ENCODE data around the gene SLCO3A1. TPM values are rescaled to one million over a fixed set of nuclear protein-coding genes. Genes with fewer than 3 reads are reported as not detected.

Gene SLCO3A1
- total and polyA plus RNA-seq, 10 donors: 7.5 to 79.5 (median 40.7) TPM

DNA sequence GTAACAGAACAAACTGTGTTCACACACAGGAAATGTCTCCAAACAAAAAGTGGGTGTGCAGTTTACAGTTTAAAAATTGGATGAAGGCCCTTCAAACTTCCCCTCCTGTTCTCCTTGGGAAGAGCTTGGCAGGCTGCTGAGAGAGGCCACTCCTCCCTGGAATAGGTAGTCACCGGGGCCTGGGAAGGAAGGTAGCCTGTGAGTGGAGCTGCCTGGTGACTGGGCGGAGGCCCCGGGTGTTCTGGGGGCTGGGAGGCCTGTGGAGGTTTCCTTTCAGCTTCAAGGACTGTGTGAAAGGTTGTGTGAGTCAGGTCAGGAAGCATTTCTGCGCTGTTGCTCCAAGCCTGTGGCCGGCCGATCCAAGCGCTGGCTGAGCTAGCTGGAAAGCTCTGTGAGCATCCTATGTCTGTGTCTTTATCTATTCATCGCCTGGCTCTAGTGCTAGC, 14.1 kb downstream of the SLCO3A1 start:
- Histone ChIP-seq H3K9me3 (no peaks in the 10 kb centered on the region), H3K36me3 (peaks cover 0 to 3% (median 0%) of the 10 kb centered on the region in 6 donors), H3K27ac (peak overlapping the region in 7 of 8 donors; percentile 15 to 76 (median 69)), H3K4me3 (no peak overlapping the region), H3K4me1 (peaks cover 15 to 84% (median 47%) of the 10 kb centered on the region in 6 donors), H3K27me3 (replicated peaks in 1 of 7) (peaks cover 0 to 8% (median 0%) of the 10 kb centered on the region in 7 donors)
- DNase-seq: peak; percentile 83
- intact Hi-C loops (cut with DNase I; ENCODE audit: low total_unique reads): no loop called here
- WGBS, 5 donors: 48 to 69% (median 55%) methylated on average over 8 of the region's 8 CpGs
- TF ChIP-seq POLR2AphosphoS5 (IDR thresholded peaks at IDR 0.05): peak; percentile 52 to 61 (median 59)
- TF ChIP-seq, protein P1, sequence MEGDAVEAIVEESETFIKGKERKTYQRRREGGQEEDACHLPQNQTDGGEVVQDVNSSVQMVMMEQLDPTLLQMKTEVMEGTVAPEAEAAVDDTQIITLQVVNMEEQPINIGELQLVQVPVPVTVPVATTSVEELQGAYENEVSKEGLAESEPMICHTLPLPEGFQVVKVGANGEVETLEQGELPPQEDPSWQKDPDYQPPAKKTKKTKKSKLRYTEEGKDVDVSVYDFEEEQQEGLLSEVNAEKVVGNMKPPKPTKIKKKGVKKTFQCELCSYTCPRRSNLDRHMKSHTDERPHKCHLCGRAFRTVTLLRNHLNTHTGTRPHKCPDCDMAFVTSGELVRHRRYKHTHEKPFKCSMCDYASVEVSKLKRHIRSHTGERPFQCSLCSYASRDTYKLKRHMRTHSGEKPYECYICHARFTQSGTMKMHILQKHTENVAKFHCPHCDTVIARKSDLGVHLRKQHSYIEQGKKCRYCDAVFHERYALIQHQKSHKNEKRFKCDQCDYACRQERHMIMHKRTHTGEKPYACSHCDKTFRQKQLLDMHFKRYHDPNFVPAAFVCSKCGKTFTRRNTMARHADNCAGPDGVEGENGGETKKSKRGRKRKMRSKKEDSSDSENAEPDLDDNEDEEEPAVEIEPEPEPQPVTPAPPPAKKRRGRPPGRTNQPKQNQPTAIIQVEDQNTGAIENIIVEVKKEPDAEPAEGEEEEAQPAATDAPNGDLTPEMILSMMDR (IDR thresholded peaks at IDR 0.05 in 8 of 11, conservative IDR thresholded peaks at IDR 0.05 in 3 of 11): no peak

DNA sequence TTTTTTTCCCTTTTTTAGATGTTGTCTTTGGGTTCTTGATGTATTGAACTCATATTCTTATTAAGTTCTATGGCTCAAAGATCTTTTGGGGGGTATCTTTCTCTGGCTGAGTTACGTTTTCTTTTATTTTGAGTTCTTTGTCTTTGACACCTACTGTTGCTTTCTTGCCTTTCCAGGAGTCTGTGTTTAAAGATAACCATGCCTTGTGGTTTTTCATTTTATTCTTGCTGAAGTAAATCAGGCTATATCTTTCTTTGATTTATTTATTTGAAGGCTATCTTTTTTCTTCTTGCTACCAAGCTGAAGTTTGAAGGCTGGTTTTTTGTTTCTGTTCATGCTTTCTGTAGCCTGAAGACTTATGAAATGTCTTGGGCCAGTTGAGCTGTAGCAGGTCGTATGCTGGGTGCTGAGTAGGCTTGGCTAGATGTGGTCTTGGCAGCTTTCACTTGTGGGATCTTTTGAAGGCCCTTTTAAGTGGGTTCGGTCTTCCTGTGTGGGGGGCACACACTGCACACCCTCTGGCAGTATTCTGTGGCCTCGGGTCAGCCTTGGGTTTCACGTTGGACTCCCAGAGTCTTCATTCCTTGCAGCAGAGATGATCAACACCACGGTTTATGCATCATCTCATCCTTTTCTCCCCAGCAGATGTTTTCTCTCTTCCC, 17.5 kb downstream of the SLCO3A1 start:
- H3K27ac ChIP-seq: no peak overlapping the region

DNA sequence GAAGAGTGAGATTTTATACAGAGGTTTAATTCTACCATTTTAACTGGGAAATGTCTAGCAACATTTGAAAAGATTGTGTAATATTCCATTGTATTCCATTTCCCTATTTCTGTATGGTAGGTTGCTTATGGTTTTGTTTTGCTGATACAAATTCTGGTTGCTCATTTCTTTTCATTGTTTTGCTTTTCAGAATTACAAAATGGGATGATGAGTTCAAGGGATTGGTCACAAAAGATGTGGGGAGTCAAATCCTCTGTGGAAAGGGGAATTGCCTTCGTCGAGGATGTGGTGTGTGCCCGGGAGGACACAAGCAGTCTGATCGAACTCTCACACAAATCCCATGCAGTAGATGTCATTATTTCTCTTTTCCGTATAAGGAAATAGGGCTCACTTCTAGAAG, 18.3 kb downstream of the SLCO3A1 start:
- 84 to 94% (median 87%) methylated on average over 5 of the region's 5 CpGs for WGBS, 5 donors
- TF ChIP-seq, protein P1 (IDR thresholded peaks at IDR 0.05 in 8 of 11, conservative IDR thresholded peaks at IDR 0.05 in 3 of 11): no peak
- no peak for TF ChIP-seq POLR2AphosphoS5 (IDR thresholded peaks at IDR 0.05)
- TF ChIP-seq POLR2A (IDR thresholded peaks at IDR 0.05): no peak
- intact Hi-C loops (cut with DNase I; ENCODE audit: low total_unique reads): no loop called here

More for the DNA sequence above, 17.5 kb downstream of the SLCO3A1 start:
- TF ChIP-seq, protein P1 (IDR thresholded peaks at IDR 0.05 in 8 of 11, conservative IDR thresholded peaks at IDR 0.05 in 3 of 11): no peak
- TF ChIP-seq POLR2AphosphoS5 (IDR thresholded peaks at IDR 0.05) (no peak), POLR2A (IDR thresholded peaks at IDR 0.05) (no peak)
- no peak for DNase-seq
- intact Hi-C loops (cut with DNase I; ENCODE audit: low total_unique reads): no loop called here
- Histone ChIP-seq H3K4me3 (no peak overlapping the region), H3K36me3 (peaks cover 0 to 15% (median 0%) of the 10 kb centered on the region in 6 donors), H3K4me1 (peaks cover 5 to 50% (median 25%) of the 10 kb centered on the region in 6 donors), H3K27me3 (replicated peaks in 1 of 7) (no peaks in the 10 kb centered on the region), H3K9me3 (no peaks in the 10 kb centered on the region)
- 50 to 66% (median 53%) methylated on average over 6 of the region's 6 CpGs for WGBS, 5 donors

DNA sequence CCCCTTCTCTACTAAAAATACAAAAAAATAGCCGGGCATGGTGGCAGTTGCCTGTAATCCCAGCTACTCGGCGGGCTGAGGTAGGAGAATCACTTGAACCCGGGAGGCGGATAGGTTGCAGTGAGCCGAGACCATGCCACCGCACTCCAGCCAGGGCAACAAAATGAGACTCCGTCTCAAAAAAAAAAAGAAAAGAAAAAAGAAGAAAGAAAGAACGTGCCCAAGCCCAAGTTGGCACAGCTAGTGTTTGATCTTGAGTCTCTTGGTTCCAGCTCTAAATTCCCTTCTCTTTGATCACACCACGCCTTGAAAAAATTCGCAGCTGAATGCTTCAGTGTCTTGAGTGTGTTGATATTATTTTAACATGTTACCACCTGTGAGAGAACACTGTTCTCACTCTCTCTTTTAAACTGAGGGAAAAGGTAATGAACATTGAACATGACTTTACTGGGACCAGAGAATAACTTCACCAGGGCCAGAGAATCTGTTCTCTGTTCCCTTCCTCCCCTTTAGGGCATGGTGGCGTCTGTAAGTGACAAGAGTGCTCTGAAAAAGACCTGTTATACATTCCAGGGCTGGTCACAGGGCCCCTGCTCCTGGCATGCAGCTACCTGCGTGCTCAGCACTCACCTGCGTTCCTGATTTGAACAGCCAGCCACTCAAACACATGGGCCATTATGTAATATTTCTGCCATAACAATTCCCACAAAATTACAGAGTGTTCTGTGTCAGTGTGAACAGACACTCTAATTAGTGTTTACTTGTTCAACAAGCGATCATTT, 19.0 kb downstream of the SLCO3A1 start:
- TF ChIP-seq, protein P1 (IDR thresholded peaks at IDR 0.05 in 8 of 11, conservative IDR thresholded peaks at IDR 0.05 in 3 of 11): no peak
- TF ChIP-seq POLR2AphosphoS5 (IDR thresholded peaks at IDR 0.05) (no peak), POLR2A (IDR thresholded peaks at IDR 0.05) (no peak)
- H3K27me3 ChIP-seq (replicated peaks in 1 of 7): no peaks in the 10 kb centered on the region
- no peak for DNase-seq
- no peaks in the 10 kb centered on the region for H3K9me3 ChIP-seq
- peaks cover 0 to 20% (median 0%) of the 10 kb centered on the region in 6 donors for H3K36me3 ChIP-seq
- WGBS, 5 donors: 88 to 94% (median 91%) methylated on average over 15 of the region's 15 CpGs
- H3K27ac ChIP-seq: peak overlapping the region in 2 of 8 donors; percentile 17 to 38
- no peak overlapping the region for H3K4me3 ChIP-seq
- H3K4me1 ChIP-seq: peaks cover 4 to 35% (median 13%) of the 10 kb centered on the region in 6 donors
- intact Hi-C loops (cut with DNase I; ENCODE audit: low total_unique reads): no loop called here

More for the DNA sequence above, 18.3 kb downstream of the SLCO3A1 start:
- Histone ChIP-seq H3K9me3 (no peaks in the 10 kb centered on the region), H3K36me3 (peaks cover 0 to 20% (median 0%) of the 10 kb centered on the region in 6 donors), H3K4me3 (no peak overlapping the region), H3K4me1 (peaks cover 5 to 42% (median 20%) of the 10 kb centered on the region in 6 donors), H3K27ac (peak overlapping the region in 2 of 8 donors; percentile 17 to 38), H3K27me3 (replicated peaks in 1 of 7) (no peaks in the 10 kb centered on the region)
- DNase-seq: no peak
